HG02840 (cell line): ENCODE data around the gene RNF135.
"Not testable (repeated sequence)": the region's sequence is repeated elsewhere in the genome, so short reads cannot be mapped to it uniquely, and the experiment has no call there.

Experiments used
- ATAC-seq: cut with Tn5 transposase; IDR thresholded peaks from one replicate; pipeline ENCODE4 v1.9.1; 2021; ENCODE audit warnings: mild to moderate bottlenecking, moderate library complexity, moderate number of reproducible peaks; ENCODE audit not compliant: unreplicated experiment, low FRiP score

Gene RNF135

GRCh38 chr17:30995347-30995746 lies 24.5 kb downstream of the RNF135 start:
- no peak for ATAC-seq

GRCh38 chr17:30996486-30996885 lies 25.6 kb downstream of the RNF135 start:
- no peak for ATAC-seq

GRCh38 chr17:30997270-30997669 lies 26.4 kb downstream of the RNF135 start:
- ATAC-seq, result no peak

GRCh38 chr17:30997842-30998241 lies 27.0 kb downstream of the RNF135 start:
- ATAC-seq, result no peak

GRCh38 chr17:31002047-31002446 lies 31.2 kb downstream of the RNF135 start:
- ATAC-seq, result no peak

GRCh38 chr17:31003225-31003866 lies 32.5 kb downstream of the RNF135 start:
- ATAC-seq, result no peak

- no peak for ATAC-seq
Observed at GRCh38 chr17:31004160-31004559, 33.3 kb downstream of the RNF135 start.

- no peak for ATAC-seq
Observed at GRCh38 chr17:31007695-31008373, 37.0 kb downstream of the RNF135 start.

- no peak for ATAC-seq
Observed at GRCh38 chr17:31008374-31009041, 37.7 kb downstream of the RNF135 start.

GRCh38 chr17:31009042-31009702 lies 38.3 kb downstream of the RNF135 start:
- ATAC-seq, result not testable (repeated sequence)

- ATAC-seq, result not testable (repeated sequence)
Observed at GRCh38 chr17:31010014-31010413, 39.2 kb downstream of the RNF135 start.

- ATAC-seq, result no peak
Observed at GRCh38 chr17:31013844-31014243, 43.0 kb downstream of the RNF135 start.

- no peak for ATAC-seq
Observed at GRCh38 chr17:31015639-31016038, 44.8 kb downstream of the RNF135 start.

- no peak for ATAC-seq
Observed at GRCh38 chr17:31019004-31019403, 48.2 kb downstream of the RNF135 start.

GRCh38 chr17:31023171-31023570 lies 52.3 kb downstream of the RNF135 start:
- not testable (repeated sequence) for ATAC-seq

- no peak for ATAC-seq
Observed at GRCh38 chr17:31031841-31032240, 61.0 kb downstream of the RNF135 start.

GRCh38 chr17:31035611-31036010 lies 64.8 kb downstream of the RNF135 start:
- not testable (repeated sequence) for ATAC-seq

GRCh38 chr17:31040837-31041236 lies 70.0 kb downstream of the RNF135 start:
- ATAC-seq, result not testable (repeated sequence)

GRCh38 chr17:31042378-31042777 lies 71.5 kb downstream of the RNF135 start:
- ATAC-seq, result not testable (repeated sequence)

GRCh38 chr17:31046856-31047425 lies 76.1 kb downstream of the RNF135 start:
- not testable (repeated sequence) for ATAC-seq

GRCh38 chr17:31048142-31048541 lies 77.3 kb downstream of the RNF135 start:
- no peak for ATAC-seq
